Liver (tissue), 9 donors: Measurements from ENCODE around the gene ITGB1BP1. TPM values are rescaled to one million over a fixed set of nuclear protein-coding genes. Genes with fewer than 3 reads are reported as not detected.

Experiments used
- DNase-seq: peaks from one replicate; pipeline ENCODE4 v3.0.0-alpha.2; 2017; ENCODE audit warnings: low spot score
- H3K27ac ChIP-seq, 2 donors: one replicate each; pipeline ENCODE4 v1.7.0; 2013; ENCODE audit warnings: inconsistent platforms in 2 of 2, low read length in 2 of 2, control low read depth in 1 of 2, low read depth in 1 of 2, mild to moderate bottlenecking in 1 of 2
- H3K27me3 ChIP-seq, 4 donors: one replicate each; pipeline versions ENCODE4 v1.6.1 to v1.7.0; 2013; ENCODE audit warnings: low read length in 3 of 4, inconsistent platforms in 1 of 4, mild to moderate bottlenecking in 1 of 4, moderate library complexity in 1 of 4; ENCODE audit not compliant: control insufficient read depth in 4 of 4, insufficient read depth in 4 of 4
- H3K36me3 ChIP-seq, 4 donors: one replicate each; pipeline versions ENCODE4 v1.6.1 to v1.7.0; 2013; ENCODE audit warnings: low read length in 3 of 4, mild to moderate bottlenecking in 3 of 4, low read depth in 1 of 4, moderate library complexity in 1 of 4; ENCODE audit not compliant: control insufficient read depth in 4 of 4, insufficient read depth in 3 of 4
- H3K4me1 ChIP-seq, 4 donors: one replicate each; pipeline versions ENCODE4 v1.6.1 to v1.7.0; 2013; ENCODE audit warnings: low read length in 3 of 4, mild to moderate bottlenecking in 3 of 4, moderate library complexity in 1 of 4; ENCODE audit not compliant: control insufficient read depth in 4 of 4, insufficient read depth in 4 of 4
- H3K4me3 ChIP-seq, 3 donors: one replicate each; pipeline versions ENCODE4 v1.6.1 to v1.7.0; 2013; ENCODE audit warnings: low read length in 3 of 3, control low read depth in 1 of 3, low read depth in 1 of 3, mild to moderate bottlenecking in 1 of 3
- H3K9ac ChIP-seq, 2 donors: one replicate each; pipeline ENCODE4 v1.7.0; 2013; ENCODE audit warnings: low read length in 2 of 2, mild to moderate bottlenecking in 2 of 2, moderate library complexity in 2 of 2, control low read depth in 1 of 2, low read depth in 1 of 2
- H3K9me3 ChIP-seq, 4 donors: one replicate each; pipeline versions ENCODE4 v1.6.1 to v1.7.0; 2013; ENCODE audit warnings: low read length in 3 of 4; ENCODE audit not compliant: control insufficient read depth in 4 of 4
- EGR1 ChIP-seq, 2 donors: IDR thresholded peaks; 2 replicates each; pipeline ENCODE4 v1.6.1; 2016 to 2018; ENCODE audit warnings: antibody characterized with exemption in 2 of 2, low read depth in 2 of 2
- FOXA1 ChIP-seq: IDR thresholded peaks from 2 replicates; pipeline ENCODE4 v1.6.1; 2016; ENCODE audit warnings: antibody characterized with exemption
- FOXA2 ChIP-seq: IDR thresholded peaks from 2 replicates; pipeline ENCODE4 v1.6.1; 2016; ENCODE audit warnings: antibody characterized with exemption
- GABPA ChIP-seq, 2 donors: IDR thresholded peaks in 1 of 2; conservative IDR thresholded peaks in 1 of 2; 2 replicates each; pipeline ENCODE4 v1.6.1; 2016; ENCODE audit warnings: antibody characterized with exemption in 2 of 2, mild to moderate bottlenecking in 1 of 2, moderate library complexity in 1 of 2
- HNF4A ChIP-seq, 2 donors: conservative IDR thresholded peaks; 2 replicates each; pipeline ENCODE4 v1.6.1; 2016; ENCODE audit warnings: antibody characterized with exemption in 2 of 2, mild to moderate bottlenecking in 2 of 2
- HNF4G ChIP-seq: IDR thresholded peaks from 2 replicates; pipeline ENCODE4 v1.6.1; 2016; ENCODE audit warnings: antibody characterized with exemption
- JUND ChIP-seq, 2 donors: IDR thresholded peaks; 2 replicates each; pipeline ENCODE4 v1.6.1; 2016; ENCODE audit warnings: antibody characterized with exemption in 2 of 2
- NR2F2 ChIP-seq: IDR thresholded peaks from 2 replicates; pipeline ENCODE4 v1.6.1; 2016; ENCODE audit warnings: antibody characterized with exemption
- RAD21 ChIP-seq, 2 donors: IDR thresholded peaks; 2 replicates each; pipeline ENCODE4 v1.6.1; 2016; ENCODE audit warnings: antibody characterized with exemption in 2 of 2, mild to moderate bottlenecking in 2 of 2
- RXRA ChIP-seq, 2 donors: IDR thresholded peaks; 2 replicates each; pipeline ENCODE4 v1.6.1; 2017 to 2018; ENCODE audit warnings: antibody characterized with exemption in 2 of 2, mild to moderate bottlenecking in 1 of 2
- SP1 ChIP-seq: IDR thresholded peaks from 2 replicates; pipeline ENCODE4 v1.6.1; 2018; ENCODE audit warnings: antibody characterized with exemption, mild to moderate bottlenecking
- TAF1 ChIP-seq: conservative IDR thresholded peaks from 2 replicates; pipeline ENCODE4 v1.6.1; 2016; ENCODE audit warnings: antibody characterized with exemption, mild to moderate bottlenecking
- YY1 ChIP-seq: IDR thresholded peaks from 2 replicates; pipeline ENCODE4 v1.6.1; 2016; ENCODE audit warnings: antibody characterized with exemption, mild to moderate bottlenecking
- WGBS: extraction: QIAGEN DNeasy Blood & Tissue Kit; methylation state at CpG from one replicate; pipeline ENCODE4 v1.1.7; 2013; 5-methylcytosine and 5-hydroxymethylcytosine counted together
- polyA plus RNA-seq, 2 donors: library from polyadenylated mRNA; stranded (reverse) in 1 of 2; unstranded in 1 of 2; fragments of 200-250 nt in 1 of 2; fragments of >200 nt in 1 of 2; fragmentation: Nextera tagmentation in 1 of 2; extraction: Ambion mirVana in 1 of 2; gene quantifications; one replicate each; pipeline versions ENCODE4 v1.2.1 to v1.2.3, GENCODE V29; 2013 to 2015
- total RNA-seq, 2 donors: library from RNA; depleted of rRNA; stranded (reverse); fragments of >200 nt; gene quantifications; one replicate each; pipeline ENCODE4 v1.2.3, GENCODE V29; 2014
- TF ChIP-seq, protein P1 (sequence below): fragments of 150-350 bp; IDR thresholded peaks from 2 replicates; pipeline ENCODE4 v1.5.1; 2017; ENCODE audit warnings: improper control_type of control experiment, low read depth, low read length; ENCODE audit not compliant: missing input control
- TF ChIP-seq, protein P2 (sequence below): IDR thresholded peaks from 2 replicates; pipeline ENCODE4 v1.6.1; 2016; ENCODE audit warnings: antibody characterized with exemption, mild to moderate bottlenecking
- TF ChIP-seq, protein P3 (sequence below): IDR thresholded peaks from 2 replicates; pipeline ENCODE4 v1.6.1; 2016; ENCODE audit warnings: antibody characterized with exemption
- TF ChIP-seq, protein P4 (sequence below): IDR thresholded peaks from 2 replicates; pipeline ENCODE4 v1.6.1; 2016; ENCODE audit warnings: antibody characterized with exemption
- TF ChIP-seq, protein P5 (sequence below): IDR thresholded peaks from 2 replicates; pipeline ENCODE4 v1.6.1; 2016; ENCODE audit warnings: antibody characterized with exemption
- donor health status: healthy.
- donor health status: healthy.
- donor health status: healthy.
- donor health status: healthy.
- donor health status: healthy.

ITGB1BP1 gene
- total and polyA plus RNA-seq, 4 donors = 6.6 to 30.9 (median 13.7) TPM

DNA sequence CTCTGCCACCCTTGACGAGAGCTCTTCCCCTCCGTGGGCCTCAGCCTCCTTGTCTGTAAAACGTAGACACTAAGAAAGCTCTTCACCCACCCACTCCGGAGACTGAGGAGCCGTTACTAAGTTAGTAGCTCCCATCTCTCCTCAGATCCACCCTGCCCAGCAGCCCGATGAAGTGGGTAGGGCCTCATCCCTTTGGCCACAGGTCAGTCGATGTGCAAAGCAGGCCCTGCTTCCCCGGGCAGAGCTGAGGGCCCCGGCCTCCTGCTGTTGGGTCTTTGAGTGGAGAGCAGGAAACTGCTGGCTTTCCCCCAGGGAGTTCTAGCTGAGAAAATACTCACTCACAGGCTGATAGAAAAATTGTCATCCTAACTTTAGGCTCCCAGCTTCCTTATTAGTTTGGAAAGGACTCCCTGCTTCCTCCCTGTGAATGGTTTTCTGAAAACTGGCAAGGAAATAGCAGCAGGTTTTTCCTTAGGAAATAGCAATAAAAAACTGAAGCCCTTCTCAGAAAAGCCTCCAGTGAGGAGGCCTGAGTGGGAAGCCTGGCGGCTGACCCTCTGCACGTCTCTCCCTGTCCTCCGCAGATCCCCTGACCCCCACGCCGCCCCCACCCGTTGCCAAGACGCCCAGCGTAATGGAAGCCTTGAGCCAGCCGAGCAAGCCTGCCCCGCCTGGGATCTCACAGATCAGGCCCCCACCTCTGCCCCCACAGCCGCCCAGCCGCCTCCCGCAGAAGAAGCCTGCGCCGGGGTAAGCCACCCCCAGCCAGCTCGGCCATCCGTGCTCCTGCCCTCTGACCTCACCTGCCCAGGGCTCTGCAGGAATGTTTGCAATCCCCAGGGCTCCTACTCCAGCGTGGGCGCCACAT, 30.2 kb downstream of the ITGB1BP1 start:
- no peak for DNase-seq
- no peak overlapping the region for H3K4me3 ChIP-seq
- TF ChIP-seq JUND (IDR thresholded peaks at IDR 0.05) (no peak), FOXA2 (no peak), RAD21 (IDR thresholded peaks at IDR 0.05) (no peak), HNF4G (no peak), RXRA (IDR thresholded peaks at IDR 0.05) (no peak), NR2F2 (no peak), YY1 (no peak), SP1 (no peak), TAF1 (no peak), GABPA (IDR thresholded peaks at IDR 0.05 in 1 of 2, conservative IDR thresholded peaks at IDR 0.05 in 1 of 2) (no peak), HNF4A (conservative IDR thresholded peaks at IDR 0.05) (no peak), EGR1 (IDR thresholded peaks at IDR 0.05; ENCODE audit: low read depth in 2 of 2) (no peak), FOXA1 (no peak)
- TF ChIP-seq, protein P1, sequence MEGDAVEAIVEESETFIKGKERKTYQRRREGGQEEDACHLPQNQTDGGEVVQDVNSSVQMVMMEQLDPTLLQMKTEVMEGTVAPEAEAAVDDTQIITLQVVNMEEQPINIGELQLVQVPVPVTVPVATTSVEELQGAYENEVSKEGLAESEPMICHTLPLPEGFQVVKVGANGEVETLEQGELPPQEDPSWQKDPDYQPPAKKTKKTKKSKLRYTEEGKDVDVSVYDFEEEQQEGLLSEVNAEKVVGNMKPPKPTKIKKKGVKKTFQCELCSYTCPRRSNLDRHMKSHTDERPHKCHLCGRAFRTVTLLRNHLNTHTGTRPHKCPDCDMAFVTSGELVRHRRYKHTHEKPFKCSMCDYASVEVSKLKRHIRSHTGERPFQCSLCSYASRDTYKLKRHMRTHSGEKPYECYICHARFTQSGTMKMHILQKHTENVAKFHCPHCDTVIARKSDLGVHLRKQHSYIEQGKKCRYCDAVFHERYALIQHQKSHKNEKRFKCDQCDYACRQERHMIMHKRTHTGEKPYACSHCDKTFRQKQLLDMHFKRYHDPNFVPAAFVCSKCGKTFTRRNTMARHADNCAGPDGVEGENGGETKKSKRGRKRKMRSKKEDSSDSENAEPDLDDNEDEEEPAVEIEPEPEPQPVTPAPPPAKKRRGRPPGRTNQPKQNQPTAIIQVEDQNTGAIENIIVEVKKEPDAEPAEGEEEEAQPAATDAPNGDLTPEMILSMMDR = no peak
- TF ChIP-seq, protein P2, sequence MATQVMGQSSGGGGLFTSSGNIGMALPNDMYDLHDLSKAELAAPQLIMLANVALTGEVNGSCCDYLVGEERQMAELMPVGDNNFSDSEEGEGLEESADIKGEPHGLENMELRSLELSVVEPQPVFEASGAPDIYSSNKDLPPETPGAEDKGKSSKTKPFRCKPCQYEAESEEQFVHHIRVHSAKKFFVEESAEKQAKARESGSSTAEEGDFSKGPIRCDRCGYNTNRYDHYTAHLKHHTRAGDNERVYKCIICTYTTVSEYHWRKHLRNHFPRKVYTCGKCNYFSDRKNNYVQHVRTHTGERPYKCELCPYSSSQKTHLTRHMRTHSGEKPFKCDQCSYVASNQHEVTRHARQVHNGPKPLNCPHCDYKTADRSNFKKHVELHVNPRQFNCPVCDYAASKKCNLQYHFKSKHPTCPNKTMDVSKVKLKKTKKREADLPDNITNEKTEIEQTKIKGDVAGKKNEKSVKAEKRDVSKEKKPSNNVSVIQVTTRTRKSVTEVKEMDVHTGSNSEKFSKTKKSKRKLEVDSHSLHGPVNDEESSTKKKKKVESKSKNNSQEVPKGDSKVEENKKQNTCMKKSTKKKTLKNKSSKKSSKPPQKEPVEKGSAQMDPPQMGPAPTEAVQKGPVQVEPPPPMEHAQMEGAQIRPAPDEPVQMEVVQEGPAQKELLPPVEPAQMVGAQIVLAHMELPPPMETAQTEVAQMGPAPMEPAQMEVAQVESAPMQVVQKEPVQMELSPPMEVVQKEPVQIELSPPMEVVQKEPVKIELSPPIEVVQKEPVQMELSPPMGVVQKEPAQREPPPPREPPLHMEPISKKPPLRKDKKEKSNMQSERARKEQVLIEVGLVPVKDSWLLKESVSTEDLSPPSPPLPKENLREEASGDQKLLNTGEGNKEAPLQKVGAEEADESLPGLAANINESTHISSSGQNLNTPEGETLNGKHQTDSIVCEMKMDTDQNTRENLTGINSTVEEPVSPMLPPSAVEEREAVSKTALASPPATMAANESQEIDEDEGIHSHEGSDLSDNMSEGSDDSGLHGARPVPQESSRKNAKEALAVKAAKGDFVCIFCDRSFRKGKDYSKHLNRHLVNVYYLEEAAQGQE = no peak
- TF ChIP-seq, protein P3, sequence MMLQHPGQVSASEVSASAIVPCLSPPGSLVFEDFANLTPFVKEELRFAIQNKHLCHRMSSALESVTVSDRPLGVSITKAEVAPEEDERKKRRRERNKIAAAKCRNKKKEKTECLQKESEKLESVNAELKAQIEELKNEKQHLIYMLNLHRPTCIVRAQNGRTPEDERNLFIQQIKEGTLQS = no peak
- TF ChIP-seq, protein P4, sequence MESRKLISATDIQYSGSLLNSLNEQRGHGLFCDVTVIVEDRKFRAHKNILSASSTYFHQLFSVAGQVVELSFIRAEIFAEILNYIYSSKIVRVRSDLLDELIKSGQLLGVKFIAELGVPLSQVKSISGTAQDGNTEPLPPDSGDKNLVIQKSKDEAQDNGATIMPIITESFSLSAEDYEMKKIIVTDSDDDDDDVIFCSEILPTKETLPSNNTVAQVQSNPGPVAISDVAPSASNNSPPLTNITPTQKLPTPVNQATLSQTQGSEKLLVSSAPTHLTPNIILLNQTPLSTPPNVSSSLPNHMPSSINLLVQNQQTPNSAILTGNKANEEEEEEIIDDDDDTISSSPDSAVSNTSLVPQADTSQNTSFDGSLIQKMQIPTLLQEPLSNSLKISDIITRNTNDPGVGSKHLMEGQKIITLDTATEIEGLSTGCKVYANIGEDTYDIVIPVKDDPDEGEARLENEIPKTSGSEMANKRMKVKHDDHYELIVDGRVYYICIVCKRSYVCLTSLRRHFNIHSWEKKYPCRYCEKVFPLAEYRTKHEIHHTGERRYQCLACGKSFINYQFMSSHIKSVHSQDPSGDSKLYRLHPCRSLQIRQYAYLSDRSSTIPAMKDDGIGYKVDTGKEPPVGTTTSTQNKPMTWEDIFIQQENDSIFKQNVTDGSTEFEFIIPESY = no peak
- TF ChIP-seq, protein P5, sequence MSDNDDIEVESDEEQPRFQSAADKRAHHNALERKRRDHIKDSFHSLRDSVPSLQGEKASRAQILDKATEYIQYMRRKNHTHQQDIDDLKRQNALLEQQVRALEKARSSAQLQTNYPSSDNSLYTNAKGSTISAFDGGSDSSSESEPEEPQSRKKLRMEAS = no peak
- H3K4me1 ChIP-seq = no peaks in the 10 kb centered on the region
- no peaks in the 10 kb centered on the region for H3K27me3 ChIP-seq
- WGBS = 84% methylated on average over 28 of the region's 28 CpGs
- H3K9ac ChIP-seq = no peak overlapping the region
- no peaks in the 10 kb centered on the region for H3K9me3 ChIP-seq
- H3K27ac ChIP-seq = no peak overlapping the region
- H3K36me3 ChIP-seq = peaks cover 0 to 8% (median 0%) of the 10 kb centered on the region in 4 donors
